ENCODE data around the gene SCARF2. TPM values are rescaled to one million over a fixed set of nuclear protein-coding genes. Genes with fewer than 3 reads are reported as not detected.

Gene SCARF2
- total and polyA plus RNA-seq, 2 experiments from 2014 or later, result 1.8 to 16.6 TPM

DNA sequence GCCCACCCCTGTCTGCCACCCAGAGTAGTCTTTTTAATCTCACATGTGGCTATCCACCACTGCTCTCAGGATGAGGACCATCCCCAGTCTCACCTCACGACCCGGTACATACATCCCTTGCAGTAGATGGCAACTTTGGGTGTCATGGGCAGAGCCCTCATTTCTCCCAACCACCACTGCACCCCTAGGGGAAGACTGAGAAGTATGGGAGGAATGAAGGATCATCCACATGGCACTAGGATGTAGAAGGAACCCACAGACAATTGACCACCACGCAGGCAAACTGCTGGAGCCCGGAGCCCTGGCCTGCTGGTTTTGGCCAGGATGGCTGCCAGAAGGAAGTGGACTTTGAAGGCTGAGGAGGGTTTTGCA, 1.9 kb upstream of the SCARF2 start:
- Histone ChIP-seq H3K4me2 (no peak overlapping the region), H3K27me3 (ENCODE audit: insufficient read depth) (peaks cover 50% of the 10 kb centered on the region), H2AFZ (no peak overlapping the region), H3K36me3 (ENCODE audit: insufficient read depth) (no peaks in the 10 kb centered on the region), H3F3A (replicated peaks; ENCODE audit: low read depth) (0 out of 2 replicates have a peak, but pooled peaks cover 3% of the 10 kb centered on the region), H4K20me1 (replicated peaks; ENCODE audit: insufficient read depth) (peaks cover 7% of the 10 kb centered on the region; the same call in 1 of the 2 replicates), H3K4me3 (no peak overlapping the region), H3K79me2 (replicated peaks; ENCODE audit: insufficient read depth) (peaks cover 9% of the 10 kb centered on the region), H3K27ac (ENCODE audit: low read depth) (no peak overlapping the region), H3K4me1 (ENCODE audit: insufficient read depth) (peaks cover 7% of the 10 kb centered on the region; the same call in 1 of the 2 replicates), H3K9me2 (ENCODE audit: insufficient read depth) (no peaks in the 10 kb centered on the region)
- TF ChIP-seq EZH2 (IDR thresholded peaks at IDR 0.05; ENCODE audit: low read depth, unreplicated experiment) (no peak), POLR2AphosphoS5 (IDR thresholded peaks at IDR 0.05; ENCODE audit: low read depth) (no peak), ZNF331 (CRISPR knock-in tag; IDR thresholded peaks at IDR 0.05; ENCODE audit: low read depth) (no peak), ZNF462 (CRISPR knock-in tag; IDR thresholded peaks at IDR 0.05) (no peak), ZNF114 (CRISPR knock-in tag; IDR thresholded peaks at IDR 0.05) (no peak), REST (IDR thresholded peaks at IDR 0.05; ENCODE audit: unreplicated experiment) (no peak), JUNB (IDR thresholded peaks at IDR 0.05; ENCODE audit: unreplicated experiment) (no peak), NANOG (IDR thresholded peaks at IDR 0.05; ENCODE audit: borderline replicate concordance) (no peak), EZH2phosphoT487 (IDR thresholded peaks at IDR 0.05; ENCODE audit: unreplicated experiment) (no peak), STAT1 (IDR thresholded peaks at IDR 0.05; ENCODE audit: unreplicated experiment) (no peak), CREB1 (CRISPR knock-in tag; IDR thresholded peaks at IDR 0.05; ENCODE audit: low read depth) (no peak), ETS1 (IDR thresholded peaks at IDR 0.05) (no peak)
- TF ChIP-seq, protein P1, sequence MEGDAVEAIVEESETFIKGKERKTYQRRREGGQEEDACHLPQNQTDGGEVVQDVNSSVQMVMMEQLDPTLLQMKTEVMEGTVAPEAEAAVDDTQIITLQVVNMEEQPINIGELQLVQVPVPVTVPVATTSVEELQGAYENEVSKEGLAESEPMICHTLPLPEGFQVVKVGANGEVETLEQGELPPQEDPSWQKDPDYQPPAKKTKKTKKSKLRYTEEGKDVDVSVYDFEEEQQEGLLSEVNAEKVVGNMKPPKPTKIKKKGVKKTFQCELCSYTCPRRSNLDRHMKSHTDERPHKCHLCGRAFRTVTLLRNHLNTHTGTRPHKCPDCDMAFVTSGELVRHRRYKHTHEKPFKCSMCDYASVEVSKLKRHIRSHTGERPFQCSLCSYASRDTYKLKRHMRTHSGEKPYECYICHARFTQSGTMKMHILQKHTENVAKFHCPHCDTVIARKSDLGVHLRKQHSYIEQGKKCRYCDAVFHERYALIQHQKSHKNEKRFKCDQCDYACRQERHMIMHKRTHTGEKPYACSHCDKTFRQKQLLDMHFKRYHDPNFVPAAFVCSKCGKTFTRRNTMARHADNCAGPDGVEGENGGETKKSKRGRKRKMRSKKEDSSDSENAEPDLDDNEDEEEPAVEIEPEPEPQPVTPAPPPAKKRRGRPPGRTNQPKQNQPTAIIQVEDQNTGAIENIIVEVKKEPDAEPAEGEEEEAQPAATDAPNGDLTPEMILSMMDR (conservative IDR thresholded peaks at IDR 0.05; ENCODE audit: low read depth in 2 of 2), result no peak; a peak in 1 of 4 replicates
- Mint-ChIP-seq H3K4me1 (peaks cover 10% of the 10 kb centered on the region), H3K27me3 (ENCODE audit: insufficient read depth, low read depth, poor library complexity) (peaks cover 39% of the 10 kb centered on the region), H3K4me3 (no peak overlapping the region), H3K27ac (no peak overlapping the region), H3K9me3 (no peaks in the 10 kb centered on the region; the same call in 2 of the 3 replicates), H3K36me3 (ENCODE audit: low read depth) (peaks cover 3% of the 10 kb centered on the region; the same call in 1 of the 3 replicates)
- DNase-seq (ENCODE audit: low spot score), result no peak
- ATAC-seq, result no peak

Measured in GM23338 (cell line).